Mesothelial cell of epicardium (in vitro differentiated cells): ENCODE results near the gene FRS2. TPM values are rescaled to one million over a fixed set of nuclear protein-coding genes. Genes with fewer than 3 reads are reported as not detected.
"Not testable (repeated sequence)": the region's sequence is repeated elsewhere in the genome, so short reads cannot be mapped to it uniquely, and the experiment has no call there.

Experiments
- DNase-seq, 2 experiments: peaks; one replicate each; pipeline ENCODE4 v3.0.0; 2021; ENCODE audit warnings: low spot score in 2 of 2; ENCODE audit not compliant: unreplicated experiment in 2 of 2
- H3K27ac Mint-ChIP-seq: 2 replicates; pipeline ENCODE4 v1.8.0; 2021; ENCODE audit warnings: mixed read lengths
- H3K27me3 Mint-ChIP-seq: 2 replicates; pipeline ENCODE4 v1.8.0; 2021; ENCODE audit warnings: low read depth, mixed read lengths
- H3K36me3 Mint-ChIP-seq: 2 replicates; pipeline ENCODE4 v1.8.0; 2021; ENCODE audit warnings: mixed read lengths
- H3K4me1 Mint-ChIP-seq: 2 replicates; pipeline ENCODE4 v1.8.0; 2021; ENCODE audit warnings: mixed read lengths
- H3K4me3 Mint-ChIP-seq: 2 replicates; pipeline ENCODE4 v1.8.0; 2021; ENCODE audit warnings: mild to moderate bottlenecking, moderate library complexity, mixed read lengths
- H3K9me3 Mint-ChIP-seq: 2 replicates; pipeline ENCODE4 v1.8.0; 2021; ENCODE audit warnings: mixed read lengths
- CTCF ChIP-seq: fragments of 200-600 bp; sonication (generic); IDR thresholded peaks from one replicate; pipeline ENCODE4 v1.5.0; 2021; ENCODE audit warnings: antibody characterized with exemption; ENCODE audit not compliant: unreplicated experiment
- total RNA-seq: library from RNA; stranded (reverse); gene quantifications from 3 replicates; pipeline ENCODE4 v1.2.1, GENCODE V29; 2021

FRS2 gene
- total RNA-seq, 1 donor from 2014 or later, result 46.1 TPM

- no peak for DNase-seq
- H3K9me3 Mint-ChIP-seq, result no peaks in the 10 kb centered on the region
- H3K36me3 Mint-ChIP-seq, result peaks cover 57% of the 10 kb centered on the region
- H3K4me1 Mint-ChIP-seq, result no peaks in the 10 kb centered on the region
- no peak for TF ChIP-seq CTCF
- H3K4me3 Mint-ChIP-seq, result no peak overlapping the region
- H3K27me3 Mint-ChIP-seq, result no peaks in the 10 kb centered on the region
- H3K27ac Mint-ChIP-seq, result no peak overlapping the region
Observed at GRCh38 chr12:69598174-69598753, 128.1 kb downstream of the FRS2 start.

- H3K4me1 Mint-ChIP-seq, result no peaks in the 10 kb centered on the region
- no peak overlapping the region for H3K4me3 Mint-ChIP-seq
- no peaks in the 10 kb centered on the region for H3K9me3 Mint-ChIP-seq
- no peak for TF ChIP-seq CTCF
- H3K27ac Mint-ChIP-seq, result no peak overlapping the region
- DNase-seq, result no peak
- peaks cover 53% of the 10 kb centered on the region for H3K36me3 Mint-ChIP-seq
- no peaks in the 10 kb centered on the region for H3K27me3 Mint-ChIP-seq
Observed at GRCh38 chr12:69600804-69601203, 130.6 kb downstream of the FRS2 start.

- Mint-ChIP-seq H3K9me3 (no peaks in the 10 kb centered on the region), H3K36me3 (peaks cover 45% of the 10 kb centered on the region), H3K27me3 (no peaks in the 10 kb centered on the region), H3K4me1 (no peaks in the 10 kb centered on the region), H3K4me3 (no peak overlapping the region), H3K27ac (peak overlapping the region; percentile 50)
- no peak for TF ChIP-seq CTCF
- no peak for DNase-seq
Observed at GRCh38 chr12:69601962-69602685, 131.9 kb downstream of the FRS2 start.

GRCh38 chr12:69602954-69603353 lies 132.8 kb downstream of the FRS2 start:
- Mint-ChIP-seq H3K4me3 (no peak overlapping the region), H3K36me3 (peaks cover 39% of the 10 kb centered on the region), H3K4me1 (no peaks in the 10 kb centered on the region), H3K9me3 (no peaks in the 10 kb centered on the region), H3K27me3 (no peaks in the 10 kb centered on the region), H3K27ac (no peak overlapping the region)
- no peak for DNase-seq
- no peak for TF ChIP-seq CTCF

- H3K27me3 Mint-ChIP-seq, H3K4me3 Mint-ChIP-seq, H3K9me3 Mint-ChIP-seq, H3K27ac Mint-ChIP-seq, H3K4me1 Mint-ChIP-seq, DNase-seq: not testable (repeated sequence)
- H3K36me3 Mint-ChIP-seq, result peaks cover 34% of the 10 kb centered on the region
Observed at GRCh38 chr12:69603556-69603955, 133.4 kb downstream of the FRS2 start.

GRCh38 chr12:69604275-69604674 lies 134.1 kb downstream of the FRS2 start:
- DNase-seq, H3K9me3 Mint-ChIP-seq, H3K4me1 Mint-ChIP-seq, H3K27me3 Mint-ChIP-seq, H3K4me3 Mint-ChIP-seq, H3K27ac Mint-ChIP-seq: not testable (repeated sequence)
- H3K36me3 Mint-ChIP-seq, result peaks cover 31% of the 10 kb centered on the region
